ENCODE data around the gene DNAH14.
"Not testable (repeated sequence)": the region's sequence is repeated elsewhere in the genome, so short reads cannot be mapped to it uniquely, and the experiment has no call there.

Gene DNAH14

DNA sequence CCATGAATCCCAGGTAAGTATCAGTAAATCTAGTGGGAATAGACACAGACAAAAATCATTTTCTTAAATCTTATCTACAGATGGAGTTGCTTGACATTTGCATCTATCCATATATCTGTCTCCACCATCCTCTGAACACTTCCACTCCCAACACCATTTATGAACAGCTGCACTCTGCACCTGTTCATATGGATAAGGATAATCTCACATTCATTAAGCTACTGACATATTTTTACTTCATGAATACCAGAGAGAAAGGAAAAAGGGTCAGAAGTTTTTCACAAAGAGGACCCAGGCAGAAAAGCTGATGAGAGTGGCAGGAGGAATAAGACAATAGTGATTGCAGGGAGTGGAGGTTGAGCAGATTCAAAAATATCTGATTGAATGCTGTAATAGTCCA lies 222.6 kb downstream of the DNAH14 start:
- no peak for DNase-seq (ENCODE audit: low spot score)

DNA sequence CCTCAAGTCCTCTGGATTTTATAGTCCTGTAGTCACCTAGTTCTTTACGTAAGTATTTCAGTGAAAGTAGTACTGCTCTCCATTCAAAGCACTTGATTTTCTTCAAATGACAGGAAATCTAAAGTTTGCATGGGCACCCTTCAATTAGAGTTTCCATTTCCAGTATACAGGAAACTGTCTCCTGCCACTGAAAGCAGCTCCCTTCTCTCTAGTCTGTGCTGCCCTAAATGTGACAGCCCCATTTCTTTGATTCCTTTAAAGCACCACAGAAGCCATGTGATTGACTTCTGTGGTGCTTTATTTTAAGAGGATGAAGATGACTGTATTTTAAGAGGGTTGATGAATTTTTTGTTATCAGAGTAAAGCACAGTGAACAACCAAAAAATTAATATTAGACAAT lies 226.1 kb downstream of the DNAH14 start:
- no peak for DNase-seq (ENCODE audit: low spot score)

DNA sequence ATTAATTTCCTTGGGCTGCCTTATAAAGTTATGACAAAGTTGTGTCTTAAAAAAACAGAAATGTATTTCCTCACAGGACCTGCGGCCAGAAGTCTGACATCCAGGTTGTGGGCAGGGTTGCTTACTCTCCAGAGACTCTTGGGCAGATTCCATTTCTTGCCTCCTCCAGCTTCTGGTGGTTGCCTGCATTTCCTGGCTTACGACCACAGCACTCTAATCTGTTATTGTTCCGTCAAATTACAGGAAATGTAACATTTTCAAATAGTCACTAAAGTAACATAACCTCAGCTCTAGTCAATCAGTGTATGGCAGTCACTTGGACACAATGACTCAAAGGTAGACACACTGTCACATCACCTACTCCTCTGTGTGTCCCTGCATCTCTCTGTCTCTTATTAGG lies 226.8 kb downstream of the DNAH14 start:
- no peak for DNase-seq (ENCODE audit: low spot score)

DNA sequence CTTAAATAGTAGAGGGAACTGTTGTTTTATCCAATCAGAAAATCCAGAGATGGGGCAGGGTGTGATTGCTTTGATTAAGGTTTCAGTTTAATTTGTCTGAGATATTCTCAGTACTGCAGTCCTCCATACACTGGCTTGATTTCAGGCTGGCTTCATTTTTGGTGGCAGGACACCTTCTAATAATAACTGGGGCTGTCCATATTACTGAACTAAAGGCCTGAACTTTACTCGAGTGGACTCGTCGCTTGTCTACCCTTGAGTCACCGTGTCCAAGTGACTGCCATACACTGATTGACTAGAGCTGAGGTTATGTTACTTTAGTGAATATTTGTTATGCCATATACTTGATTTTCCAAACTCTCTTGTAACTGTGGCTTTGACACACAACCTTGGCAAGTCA lies 228.8 kb downstream of the DNAH14 start:
- DNase-seq (ENCODE audit: low spot score): no peak

DNA sequence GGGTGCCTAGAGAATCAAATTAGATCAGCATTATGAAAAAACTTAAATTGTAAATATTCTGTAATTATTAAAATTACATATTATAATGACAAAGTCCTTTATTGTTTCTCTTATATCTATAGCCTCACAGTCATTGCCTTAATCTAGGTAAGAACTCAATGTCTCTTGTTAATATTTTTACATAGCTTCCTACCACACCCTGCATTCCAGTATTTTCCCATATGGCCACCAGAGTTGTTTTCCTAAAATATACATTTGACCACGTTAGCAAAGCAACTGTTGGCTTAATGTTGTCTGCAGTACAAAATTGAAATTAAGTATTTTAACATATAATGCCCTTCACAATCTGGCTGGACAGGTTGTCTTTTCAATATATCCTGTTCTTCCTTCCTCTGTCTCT lies 230.3 kb downstream of the DNAH14 start:
- DNase-seq (ENCODE audit: low spot score): no peak

DNA sequence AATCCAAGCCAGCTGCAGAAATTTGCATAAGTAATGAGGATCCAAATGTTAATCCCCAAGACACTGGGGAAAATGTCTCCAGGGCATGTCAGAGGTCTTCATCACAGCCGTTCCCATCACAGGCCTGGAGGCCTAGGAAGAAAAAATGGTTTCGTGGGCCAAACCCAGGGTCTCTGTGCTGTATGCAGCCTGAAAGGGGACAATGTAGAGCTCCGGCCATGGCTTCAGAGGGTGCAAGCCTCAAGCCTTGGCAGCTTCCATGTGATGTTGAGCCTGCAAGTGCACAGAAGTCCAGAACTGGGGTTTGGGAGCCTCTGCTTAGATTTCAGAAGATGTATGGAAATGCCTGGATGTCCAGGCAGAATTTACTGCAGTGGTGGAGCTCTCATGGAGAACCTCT lies 247.9 kb downstream of the DNAH14 start:
- DNase-seq (ENCODE audit: low spot score): not testable (repeated sequence)

DNA sequence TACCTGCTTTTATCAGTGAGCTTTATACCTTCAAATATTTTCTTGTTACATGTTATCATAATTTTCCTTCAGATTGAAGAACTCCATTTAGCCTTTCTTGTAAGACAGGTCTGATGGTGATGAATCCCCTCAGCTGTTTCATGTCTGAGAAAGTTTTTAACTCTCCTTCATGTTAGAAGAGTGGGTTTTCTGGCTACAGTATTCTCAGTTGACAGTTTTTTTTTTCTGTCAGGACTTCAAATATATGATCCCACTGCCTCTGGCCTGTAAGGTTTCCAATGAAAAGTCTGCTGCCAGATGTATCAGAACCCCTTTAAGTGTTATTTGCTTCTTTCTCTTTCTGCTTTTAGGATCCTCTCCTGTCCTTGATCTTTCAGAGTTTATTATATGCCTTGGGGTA lies 250.2 kb downstream of the DNAH14 start:
- DNase-seq (ENCODE audit: low spot score): no peak

GRCh38 chr1:225182716-225183115 lies 253.2 kb downstream of the DNAH14 start:
- DNase-seq (ENCODE audit: low spot score): no peak

- no peak for DNase-seq (ENCODE audit: low spot score)
These were observed 261.8 kb downstream of the DNAH14 start for GRCh38 chr1:225191199-225191753.

DNA sequence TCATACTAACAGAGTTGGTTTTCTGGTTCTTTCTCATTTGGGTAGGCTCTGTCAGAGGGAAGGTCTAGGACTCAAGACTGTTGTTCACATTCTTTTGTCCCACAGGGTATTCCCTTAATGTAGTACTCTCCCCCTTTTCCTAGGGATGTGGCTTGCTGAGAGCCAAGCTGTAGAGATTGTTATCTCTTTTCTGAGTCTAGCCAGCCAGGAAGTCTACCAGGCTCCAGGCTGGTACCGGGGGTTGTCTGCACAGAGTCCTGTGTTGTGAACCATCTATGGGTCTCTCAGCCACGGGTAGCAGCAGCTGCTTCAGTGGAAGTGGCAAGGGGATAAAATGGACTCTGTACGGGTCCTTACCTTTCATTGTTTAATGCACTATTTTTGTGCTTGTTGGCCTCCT lies 272.0 kb downstream of the DNAH14 start:
- DNase-seq (ENCODE audit: low spot score): no peak

GRCh38 chr1:225207791-225208190 lies 278.3 kb downstream of the DNAH14 start:
- no peak for DNase-seq (ENCODE audit: low spot score)

GRCh38 chr1:225209153-225209552 lies 279.7 kb downstream of the DNAH14 start:
- no peak for DNase-seq (ENCODE audit: low spot score)

- not testable (repeated sequence) for DNase-seq (ENCODE audit: low spot score)
These were observed 280.7 kb downstream of the DNAH14 start for GRCh38 chr1:225210180-225210579.

- not testable (repeated sequence) for DNase-seq (ENCODE audit: low spot score)
These were observed 282.4 kb downstream of the DNAH14 start for GRCh38 chr1:225211694-225212442.

DNA sequence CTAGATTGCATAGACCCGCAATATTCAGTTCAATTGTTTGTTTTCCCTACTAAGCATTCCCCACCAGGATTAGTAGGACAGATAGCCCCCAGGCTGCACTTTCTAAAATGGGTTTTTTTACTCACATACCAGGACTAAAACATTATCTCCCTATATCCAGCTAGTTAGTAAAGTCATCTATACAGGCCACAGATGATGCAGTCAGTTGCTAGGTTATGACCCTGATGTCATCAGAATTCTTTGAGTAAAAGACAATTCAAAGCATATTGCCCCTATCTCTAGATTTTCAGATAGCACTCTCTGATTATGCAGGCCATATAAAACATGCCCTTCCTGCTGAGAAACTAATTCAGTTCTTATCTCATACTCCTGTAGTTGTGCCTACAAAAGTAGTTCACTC lies 294.8 kb downstream of the DNAH14 start:
- no peak for DNase-seq (ENCODE audit: low spot score)

DNA sequence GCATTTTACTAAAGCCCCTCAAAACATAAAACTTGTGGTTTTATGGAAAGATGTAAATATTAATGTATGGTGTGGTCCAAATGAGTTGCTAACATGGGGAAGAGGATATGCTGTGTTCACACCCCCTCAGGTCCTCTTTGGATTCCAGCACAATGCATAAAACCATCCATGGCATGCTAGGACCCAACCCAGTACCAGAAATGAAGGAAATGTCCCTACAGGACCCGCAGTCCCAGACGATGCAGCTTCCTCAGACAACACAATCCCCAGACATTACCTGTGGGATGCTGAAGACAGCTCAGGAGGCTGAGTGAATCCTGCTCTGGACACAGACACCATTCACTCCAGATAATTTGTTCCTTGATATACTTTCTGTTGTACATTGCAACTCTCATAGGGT lies 296.2 kb downstream of the DNAH14 start:
- no peak for DNase-seq (ENCODE audit: low spot score)

DNA sequence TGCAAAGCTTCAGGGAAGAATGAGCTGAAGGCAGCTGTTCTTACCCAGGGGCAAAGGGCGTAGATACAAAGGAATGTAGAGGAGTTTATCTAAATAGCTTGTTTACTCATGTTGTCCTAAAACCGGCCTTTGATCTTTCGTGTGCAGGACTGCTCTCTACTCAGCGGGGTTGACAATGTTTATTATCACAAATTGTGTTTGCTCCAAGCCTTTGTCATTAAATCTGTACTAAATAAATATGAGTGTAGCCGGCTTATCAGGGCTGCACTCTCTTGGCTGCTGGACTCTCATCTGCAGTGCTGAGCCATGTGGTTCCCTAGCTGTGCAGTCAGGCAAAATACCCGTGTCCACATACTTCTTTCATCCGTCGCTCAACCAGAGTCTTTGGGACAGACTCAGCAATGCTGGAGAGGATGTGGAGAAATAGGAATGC lies 299.4 kb downstream of the DNAH14 start:
- no peak for DNase-seq (ENCODE audit: low spot score)

DNA sequence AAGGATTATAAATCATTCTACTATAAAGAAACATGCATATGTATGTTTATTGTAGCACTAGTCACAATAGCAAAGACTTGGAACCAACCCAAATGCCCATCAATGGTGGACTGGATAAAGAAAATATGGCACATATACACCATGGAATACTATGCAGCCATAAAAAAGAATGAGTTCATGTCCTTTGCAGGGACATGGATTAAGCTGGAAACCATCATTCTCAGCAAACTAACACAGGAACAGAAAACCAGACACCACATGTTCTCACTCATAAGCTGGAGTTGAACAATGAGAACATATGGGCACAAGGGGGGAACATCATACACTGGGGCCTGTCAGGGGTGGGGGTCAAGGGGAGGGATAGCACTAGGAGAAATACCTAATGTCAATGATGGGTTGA lies 300.0 kb downstream of the DNAH14 start:
- DNase-seq (ENCODE audit: low spot score): not testable (repeated sequence)

DNA sequence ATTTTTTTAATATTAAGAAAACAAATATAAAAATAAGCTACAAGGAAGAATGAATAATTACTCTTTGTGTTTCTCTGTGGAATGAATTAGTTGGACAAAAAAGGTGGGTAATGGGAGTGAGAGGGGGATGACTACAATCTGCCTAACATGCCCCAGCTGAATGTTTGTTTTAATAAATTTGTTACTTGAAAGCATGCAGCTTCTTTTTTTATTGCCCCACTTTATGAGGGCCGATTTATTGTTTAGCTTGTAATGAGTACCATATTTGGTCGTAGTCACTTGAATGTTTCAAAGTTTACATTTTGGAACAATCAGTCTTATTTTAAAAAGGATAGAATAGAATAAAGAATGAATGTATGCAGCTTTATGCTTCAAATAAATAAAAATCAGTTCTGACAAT lies 301.0 kb downstream of the DNAH14 start:
- no peak for DNase-seq (ENCODE audit: low spot score)

DNA sequence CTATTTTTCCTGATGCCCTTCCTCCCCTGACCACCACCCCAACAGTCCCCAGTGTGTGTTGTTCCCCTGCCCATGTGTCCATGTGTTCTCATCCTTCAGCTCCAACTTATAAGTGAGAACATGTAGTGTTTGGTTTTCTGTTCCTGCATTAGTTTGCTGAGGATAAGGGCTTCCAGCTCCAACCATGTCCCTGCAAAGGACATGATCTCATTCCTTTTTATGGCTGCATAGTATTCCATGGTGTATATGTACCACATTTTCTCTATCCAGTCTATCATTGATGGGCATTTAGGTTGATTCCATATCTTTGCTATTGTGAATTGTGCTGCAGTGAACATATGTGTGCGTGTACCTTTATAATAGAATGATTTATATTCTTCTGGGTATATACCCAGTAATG lies 303.5 kb downstream of the DNAH14 start:
- DNase-seq (ENCODE audit: low spot score): not testable (repeated sequence)

- DNase-seq (ENCODE audit: low spot score): no peak
These were observed 313.1 kb downstream of the DNAH14 start for GRCh38 chr1:225242611-225243010.

DNA sequence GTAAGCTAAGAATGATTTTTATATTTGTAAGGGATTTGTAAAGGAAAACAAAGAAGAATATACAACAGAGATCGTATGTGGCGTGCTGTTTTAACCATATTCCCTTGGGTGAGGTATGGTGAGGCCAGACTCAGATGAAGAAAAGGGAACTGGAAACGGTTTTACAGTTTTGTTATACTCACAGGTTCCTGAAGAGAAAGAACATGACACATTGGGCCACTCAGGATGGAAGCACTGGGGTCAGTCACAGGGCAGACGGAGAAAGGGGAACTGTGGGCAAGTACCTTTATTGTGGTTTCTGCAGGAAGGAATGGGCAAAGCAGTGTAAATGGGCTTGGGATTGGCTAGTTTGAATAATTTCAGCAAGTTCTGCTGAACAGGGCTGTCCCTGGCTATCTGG lies 321.0 kb downstream of the DNAH14 start:
- DNase-seq (ENCODE audit: low spot score): no peak

DNA sequence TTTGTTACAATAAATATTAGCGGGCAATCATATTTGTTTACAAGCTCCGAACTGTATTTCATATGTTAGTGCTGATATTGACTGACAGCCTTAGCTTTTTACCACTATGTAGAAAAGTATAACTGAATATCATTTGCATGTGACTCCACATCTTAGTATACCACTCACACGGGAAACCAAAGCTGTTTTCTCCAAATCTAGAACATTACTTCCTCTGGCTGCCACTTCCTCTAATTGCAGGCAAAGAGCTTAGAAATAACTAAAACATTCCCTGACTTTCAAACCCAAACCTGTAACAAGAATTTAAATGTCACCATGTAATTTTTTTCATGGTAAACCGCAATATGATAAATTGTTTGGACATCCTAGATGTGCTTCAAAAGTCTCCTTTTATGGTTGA lies 323.7 kb downstream of the DNAH14 start:
- DNase-seq (ENCODE audit: low spot score): no peak

DNA sequence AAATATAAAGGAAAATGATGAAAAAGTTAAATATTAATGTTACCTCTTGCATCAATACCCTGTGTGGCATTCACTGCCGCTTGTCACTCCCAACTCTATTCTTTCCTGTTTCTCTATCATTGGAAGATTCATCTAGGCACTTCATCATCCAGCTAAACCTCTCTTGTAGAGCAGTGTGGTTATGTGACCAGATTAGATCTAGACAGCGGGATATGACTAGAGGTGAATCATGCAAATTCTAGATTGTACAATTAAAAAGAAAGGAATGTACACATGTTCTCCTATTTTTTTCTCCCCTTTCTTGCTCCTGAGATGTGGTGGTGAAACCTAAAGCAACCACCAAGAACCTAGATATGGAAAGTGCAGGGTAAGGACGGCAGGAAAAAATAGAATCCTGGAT lies 324.3 kb downstream of the DNAH14 start:
- DNase-seq (ENCODE audit: low spot score): no peak
